HEK293 (cell line): ENCODE data around the gene PDE10A.
A peak's percentile ranks its signal among the peaks of the same experiment; 100 is the strongest.

Source experiments
- GFI1B ChIP-seq: fragments of 450-650 bp; formaldehyde crosslinking; IDR thresholded peaks from 2 replicates; pipeline ENCODE4 v1.5.1; 2016; ENCODE audit warnings: missing biosample characterization, missing genetic modification characterization
- SALL2 ChIP-seq: fragments of 450-650 bp; formaldehyde crosslinking; IDR thresholded peaks from 2 replicates; pipeline ENCODE4 v1.5.0; 2017; ENCODE audit warnings: missing biosample characterization, mild to moderate bottlenecking, missing genetic modification characterization, borderline replicate concordance
- SETDB1 ChIP-seq: IDR thresholded peaks from one replicate; pipeline ENCODE4 v1.6.1; 2017; ENCODE audit warnings: mild to moderate bottlenecking, low read length, moderate library complexity, mixed read lengths; ENCODE audit not compliant: insufficient read length
- TRIM28 ChIP-seq: IDR thresholded peaks from 2 replicates; pipeline ENCODE4 v1.6.1; 2011; ENCODE audit warnings: low read length, control low read depth, borderline replicate concordance
- ZBTB7A ChIP-seq: fragments of 450-650 bp; formaldehyde crosslinking; IDR thresholded peaks from 2 replicates; pipeline ENCODE4 v1.5.1; 2016; ENCODE audit warnings: low read depth, missing biosample characterization, missing genetic modification characterization
- ZNF132 ChIP-seq: fragments of 450-650 bp; formaldehyde crosslinking; IDR thresholded peaks from 2 replicates; pipeline ENCODE4 v1.5.1; 2017; ENCODE audit warnings: missing biosample characterization, missing genetic modification characterization, borderline replicate concordance
- ZNF133 ChIP-seq: fragments of 450-650 bp; formaldehyde crosslinking; IDR thresholded peaks from 2 replicates; pipeline ENCODE4 v1.5.1; 2016; ENCODE audit warnings: missing biosample characterization, missing genetic modification characterization
- ZNF138 ChIP-seq: fragments of 450-650 bp; formaldehyde crosslinking; IDR thresholded peaks from 2 replicates; pipeline ENCODE4 v1.5.1; 2016; ENCODE audit warnings: missing biosample characterization, missing genetic modification characterization, borderline replicate concordance
- ZNF155 ChIP-seq: fragments of 450-650 bp; formaldehyde crosslinking; IDR thresholded peaks from 2 replicates; pipeline ENCODE4 v1.5.1; 2016; ENCODE audit warnings: missing biosample characterization, missing genetic modification characterization
- ZNF2 ChIP-seq: fragments of 450-650 bp; formaldehyde crosslinking; IDR thresholded peaks from 2 replicates; pipeline ENCODE4 v1.5.1; 2016; ENCODE audit warnings: missing biosample characterization, missing genetic modification characterization
- ZNF239 ChIP-seq: fragments of 450-650 bp; formaldehyde crosslinking; IDR thresholded peaks from 2 replicates; pipeline ENCODE4 v1.5.1; 2016; ENCODE audit warnings: missing biosample characterization, missing genetic modification characterization
- ZNF266 ChIP-seq: fragments of 450-650 bp; formaldehyde crosslinking; IDR thresholded peaks from 2 replicates; pipeline ENCODE4 v1.5.1; 2016; ENCODE audit warnings: missing biosample characterization, missing genetic modification characterization, low read depth
- ZNF274 ChIP-seq, 2 experiments: fragments of 200-500 bp in 1 of 2; fragments of 450-650 bp in 1 of 2; sonication (Bioruptor generic) in 1 of 2; formaldehyde crosslinking in 1 of 2; IDR thresholded peaks; 2 replicates each; pipeline versions ENCODE4 v1.5.1 to v1.6.1; 2014 to 2016; ENCODE audit warnings: borderline replicate concordance in 1 of 2, inconsistent platforms in 1 of 2, low read length in 1 of 2, missing biosample characterization in 1 of 2, missing genetic modification characterization in 1 of 2
- ZNF530 ChIP-seq: fragments of 450-650 bp; formaldehyde crosslinking; IDR thresholded peaks from 2 replicates; pipeline ENCODE4 v1.5.1; 2016; ENCODE audit warnings: low read depth, missing biosample characterization, missing genetic modification characterization
- ZNF561 ChIP-seq: fragments of 450-650 bp; IDR thresholded peaks from 2 replicates; pipeline ENCODE4 v1.5.1; 2018; ENCODE audit warnings: missing biosample characterization, missing genetic modification characterization, borderline replicate concordance
- ZNF585B ChIP-seq: fragments of 450-650 bp; formaldehyde crosslinking; IDR thresholded peaks from 2 replicates; pipeline ENCODE4 v1.5.1; 2016; ENCODE audit warnings: missing biosample characterization, missing genetic modification characterization
- ZNF704 ChIP-seq: fragments of 450-650 bp; formaldehyde crosslinking; IDR thresholded peaks from 2 replicates; pipeline ENCODE4 v1.5.1; 2016; ENCODE audit warnings: missing biosample characterization, missing genetic modification characterization
- ZNF76 ChIP-seq: fragments of 450-650 bp; formaldehyde crosslinking; IDR thresholded peaks from 2 replicates; pipeline ENCODE4; 2016; ENCODE audit warnings: low read depth, missing biosample characterization, missing genetic modification characterization, borderline replicate concordance
- ZNF785 ChIP-seq: fragments of 450-650 bp; formaldehyde crosslinking; IDR thresholded peaks from 2 replicates; pipeline ENCODE4 v1.5.1; 2016; ENCODE audit warnings: missing biosample characterization, missing genetic modification characterization
- TF ChIP-seq, protein P1 (sequence below): fragments of 450-650 bp; formaldehyde crosslinking; IDR thresholded peaks from 2 replicates; pipeline ENCODE4 v1.5.1; 2016; ENCODE audit warnings: missing biosample characterization, missing genetic modification characterization, low read depth
- TF ChIP-seq, protein P2 (sequence below): fragments of 450-650 bp; formaldehyde crosslinking; IDR thresholded peaks from 2 replicates; pipeline ENCODE4 v1.5.1; 2016; ENCODE audit warnings: missing biosample characterization, missing genetic modification characterization
- TF ChIP-seq, protein P3 (sequence below): IDR thresholded peaks from 2 replicates; pipeline ENCODE4 v1.6.1; 2011; ENCODE audit warnings: mild to moderate bottlenecking, low read depth, low read length, borderline replicate concordance
- TF ChIP-seq, protein P4 (sequence below): fragments of 450-650 bp; formaldehyde crosslinking; conservative IDR thresholded peaks from 2 replicates; pipeline ENCODE4 v1.5.1; 2016; ENCODE audit warnings: low read depth, missing biosample characterization, missing genetic modification characterization
- TF ChIP-seq, protein P5 (sequence below): fragments of 450-650 bp; formaldehyde crosslinking; IDR thresholded peaks from 2 replicates; pipeline ENCODE4 v1.5.1; 2017; ENCODE audit warnings: missing biosample characterization, missing genetic modification characterization
- TF ChIP-seq, protein P6 (sequence below): fragments of 450-650 bp; formaldehyde crosslinking; IDR thresholded peaks from 2 replicates; pipeline ENCODE4; 2016; ENCODE audit warnings: missing biosample characterization, missing genetic modification characterization

Gene PDE10A

DNA sequence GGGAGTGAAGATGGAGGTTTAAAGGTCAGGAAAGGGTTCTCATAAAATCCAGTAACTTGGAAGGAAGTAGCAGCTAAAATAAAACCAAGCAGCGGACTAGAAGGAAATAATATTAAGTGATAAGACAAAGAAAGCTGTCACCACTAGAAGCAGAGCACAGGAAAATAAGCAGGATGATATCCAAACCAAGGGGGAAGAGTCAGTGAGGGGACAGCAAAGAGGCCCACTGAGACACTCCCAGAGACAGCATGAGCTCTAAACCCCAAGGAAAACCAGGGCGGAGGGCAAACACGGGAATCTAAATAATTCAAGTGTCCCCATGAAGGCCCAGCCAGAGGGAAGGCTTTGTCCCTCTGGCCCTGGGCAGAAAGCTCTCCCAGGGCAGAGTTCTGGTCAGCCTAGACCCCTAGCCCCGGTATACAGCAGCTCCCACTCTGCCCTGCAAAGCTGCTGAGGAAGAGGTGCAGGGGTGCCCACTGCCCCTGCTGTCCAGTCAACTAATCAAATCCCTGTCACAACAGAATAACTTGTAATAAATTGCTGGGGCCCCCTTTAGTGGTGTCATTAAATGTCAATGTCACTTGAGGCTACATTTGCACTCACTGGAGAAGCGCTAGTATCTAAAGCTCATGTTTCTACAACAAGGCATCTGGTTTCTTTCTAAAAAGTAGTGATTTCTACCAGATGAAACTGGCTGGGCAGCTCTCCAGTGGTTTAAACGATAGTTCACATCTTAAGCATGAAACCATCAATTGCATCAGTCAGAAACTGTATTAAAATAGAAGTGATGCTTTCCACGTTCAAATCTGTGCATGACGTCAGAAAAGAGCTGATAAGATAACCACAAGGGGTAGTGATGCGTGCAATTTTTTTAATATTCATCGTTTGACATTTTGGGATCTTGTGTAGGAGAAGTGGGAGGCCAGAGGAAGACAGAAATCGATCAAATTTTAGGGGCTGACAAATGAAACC lies 13.6 kb downstream of the PDE10A start (continued):
- TF ChIP-seq, protein P1, sequence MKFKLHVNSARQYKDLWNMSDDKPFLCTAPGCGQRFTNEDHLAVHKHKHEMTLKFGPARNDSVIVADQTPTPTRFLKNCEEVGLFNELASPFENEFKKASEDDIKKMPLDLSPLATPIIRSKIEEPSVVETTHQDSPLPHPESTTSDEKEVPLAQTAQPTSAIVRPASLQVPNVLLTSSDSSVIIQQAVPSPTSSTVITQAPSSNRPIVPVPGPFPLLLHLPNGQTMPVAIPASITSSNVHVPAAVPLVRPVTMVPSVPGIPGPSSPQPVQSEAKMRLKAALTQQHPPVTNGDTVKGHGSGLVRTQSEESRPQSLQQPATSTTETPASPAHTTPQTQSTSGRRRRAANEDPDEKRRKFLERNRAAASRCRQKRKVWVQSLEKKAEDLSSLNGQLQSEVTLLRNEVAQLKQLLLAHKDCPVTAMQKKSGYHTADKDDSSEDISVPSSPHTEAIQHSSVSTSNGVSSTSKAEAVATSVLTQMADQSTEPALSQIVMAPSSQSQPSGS (tag by site-specific recombination) = peak; percentile 95
- TF ChIP-seq, protein P2, sequence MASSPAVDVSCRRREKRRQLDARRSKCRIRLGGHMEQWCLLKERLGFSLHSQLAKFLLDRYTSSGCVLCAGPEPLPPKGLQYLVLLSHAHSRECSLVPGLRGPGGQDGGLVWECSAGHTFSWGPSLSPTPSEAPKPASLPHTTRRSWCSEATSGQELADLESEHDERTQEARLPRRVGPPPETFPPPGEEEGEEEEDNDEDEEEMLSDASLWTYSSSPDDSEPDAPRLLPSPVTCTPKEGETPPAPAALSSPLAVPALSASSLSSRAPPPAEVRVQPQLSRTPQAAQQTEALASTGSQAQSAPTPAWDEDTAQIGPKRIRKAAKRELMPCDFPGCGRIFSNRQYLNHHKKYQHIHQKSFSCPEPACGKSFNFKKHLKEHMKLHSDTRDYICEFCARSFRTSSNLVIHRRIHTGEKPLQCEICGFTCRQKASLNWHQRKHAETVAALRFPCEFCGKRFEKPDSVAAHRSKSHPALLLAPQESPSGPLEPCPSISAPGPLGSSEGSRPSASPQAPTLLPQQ (tag by site-specific recombination) = peak; percentile 58
- TF ChIP-seq ZNF132 (tag by site-specific recombination) (no peak), ZNF530 (tag by site-specific recombination) (no peak), ZNF585B (tag by site-specific recombination) (no peak), ZNF704 (no peak), ZNF785 (tag by site-specific recombination) (no peak), ZNF133 (tag by site-specific recombination) (no peak), ZNF266 (no peak), ZNF138 (tag by site-specific recombination) (no peak), ZNF76 (tag by site-specific recombination) (no peak), ZNF561 (tag by site-specific recombination) (no peak), SALL2 (tag by site-specific recombination) (no peak), ZNF239 (tag by site-specific recombination) (no peak), GFI1B (peak; percentile 67), ZBTB7A (tag by site-specific recombination) (no peak), TRIM28 (peak; percentile 86), ZNF155 (tag by site-specific recombination) (no peak), ZNF274 (IDR thresholded peaks at IDR 0.05; ENCODE audit: low read length) (no peak), ZNF274 (tag by site-specific recombination; IDR thresholded peaks at IDR 0.05; ENCODE audit: borderline replicate concordance) (no peak), SETDB1 (no peak), ZNF2 (tag by site-specific recombination) (no peak)
- TF ChIP-seq, protein P3, sequence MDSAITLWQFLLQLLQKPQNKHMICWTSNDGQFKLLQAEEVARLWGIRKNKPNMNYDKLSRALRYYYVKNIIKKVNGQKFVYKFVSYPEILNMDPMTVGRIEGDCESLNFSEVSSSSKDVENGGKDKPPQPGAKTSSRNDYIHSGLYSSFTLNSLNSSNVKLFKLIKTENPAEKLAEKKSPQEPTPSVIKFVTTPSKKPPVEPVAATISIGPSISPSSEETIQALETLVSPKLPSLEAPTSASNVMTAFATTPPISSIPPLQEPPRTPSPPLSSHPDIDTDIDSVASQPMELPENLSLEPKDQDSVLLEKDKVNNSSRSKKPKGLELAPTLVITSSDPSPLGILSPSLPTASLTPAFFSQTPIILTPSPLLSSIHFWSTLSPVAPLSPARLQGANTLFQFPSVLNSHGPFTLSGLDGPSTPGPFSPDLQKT = no peak
- TF ChIP-seq, protein P4, sequence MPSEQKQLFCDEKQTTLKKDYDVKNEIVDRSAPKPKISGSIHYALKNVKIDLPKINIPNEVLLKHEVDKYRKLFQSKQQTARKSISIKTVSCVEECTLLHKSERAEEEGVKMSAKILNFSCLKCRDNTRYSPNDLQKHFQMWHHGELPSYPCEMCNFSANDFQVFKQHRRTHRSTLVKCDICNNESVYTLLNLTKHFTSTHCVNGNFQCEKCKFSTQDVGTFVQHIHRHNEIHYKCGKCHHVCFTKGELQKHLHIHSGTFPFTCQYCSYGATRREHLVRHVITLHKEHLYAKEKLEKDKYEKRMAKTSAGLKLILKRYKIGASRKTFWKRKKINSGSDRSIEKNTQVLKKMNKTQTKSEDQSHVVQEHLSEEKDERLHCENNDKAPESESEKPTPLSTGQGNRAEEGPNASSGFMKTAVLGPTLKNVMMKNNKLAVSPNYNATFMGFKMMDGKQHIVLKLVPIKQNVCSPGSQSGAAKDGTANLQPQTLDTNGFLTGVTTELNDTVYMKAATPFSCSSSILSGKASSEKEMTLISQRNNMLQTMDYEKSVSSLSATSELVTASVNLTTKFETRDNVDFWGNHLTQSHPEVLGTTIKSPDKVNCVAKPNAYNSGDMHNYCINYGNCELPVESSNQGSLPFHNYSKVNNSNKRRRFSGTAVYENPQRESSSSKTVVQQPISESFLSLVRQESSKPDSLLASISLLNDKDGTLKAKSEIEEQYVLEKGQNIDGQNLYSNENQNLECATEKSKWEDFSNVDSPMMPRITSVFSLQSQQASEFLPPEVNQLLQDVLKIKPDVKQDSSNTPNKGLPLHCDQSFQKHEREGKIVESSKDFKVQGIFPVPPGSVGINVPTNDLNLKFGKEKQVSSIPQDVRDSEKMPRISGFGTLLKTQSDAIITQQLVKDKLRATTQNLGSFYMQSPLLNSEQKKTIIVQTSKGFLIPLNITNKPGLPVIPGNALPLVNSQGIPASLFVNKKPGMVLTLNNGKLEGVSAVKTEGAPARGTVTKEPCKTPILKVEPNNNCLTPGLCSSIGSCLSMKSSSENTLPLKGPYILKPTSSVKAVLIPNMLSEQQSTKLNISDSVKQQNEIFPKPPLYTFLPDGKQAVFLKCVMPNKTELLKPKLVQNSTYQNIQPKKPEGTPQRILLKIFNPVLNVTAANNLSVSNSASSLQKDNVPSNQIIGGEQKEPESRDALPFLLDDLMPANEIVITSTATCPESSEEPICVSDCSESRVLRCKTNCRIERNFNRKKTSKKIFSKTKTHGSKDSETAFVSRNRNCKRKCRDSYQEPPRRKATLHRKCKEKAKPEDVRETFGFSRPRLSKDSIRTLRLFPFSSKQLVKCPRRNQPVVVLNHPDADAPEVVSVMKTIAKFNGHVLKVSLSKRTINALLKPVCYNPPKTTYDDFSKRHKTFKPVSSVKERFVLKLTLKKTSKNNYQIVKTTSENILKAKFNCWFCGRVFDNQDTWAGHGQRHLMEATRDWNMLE = no peak
- TF ChIP-seq, protein P5, sequence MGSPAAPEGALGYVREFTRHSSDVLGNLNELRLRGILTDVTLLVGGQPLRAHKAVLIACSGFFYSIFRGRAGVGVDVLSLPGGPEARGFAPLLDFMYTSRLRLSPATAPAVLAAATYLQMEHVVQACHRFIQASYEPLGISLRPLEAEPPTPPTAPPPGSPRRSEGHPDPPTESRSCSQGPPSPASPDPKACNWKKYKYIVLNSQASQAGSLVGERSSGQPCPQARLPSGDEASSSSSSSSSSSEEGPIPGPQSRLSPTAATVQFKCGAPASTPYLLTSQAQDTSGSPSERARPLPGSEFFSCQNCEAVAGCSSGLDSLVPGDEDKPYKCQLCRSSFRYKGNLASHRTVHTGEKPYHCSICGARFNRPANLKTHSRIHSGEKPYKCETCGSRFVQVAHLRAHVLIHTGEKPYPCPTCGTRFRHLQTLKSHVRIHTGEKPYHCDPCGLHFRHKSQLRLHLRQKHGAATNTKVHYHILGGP (tag by site-specific recombination) = no peak
- TF ChIP-seq, protein P6, sequence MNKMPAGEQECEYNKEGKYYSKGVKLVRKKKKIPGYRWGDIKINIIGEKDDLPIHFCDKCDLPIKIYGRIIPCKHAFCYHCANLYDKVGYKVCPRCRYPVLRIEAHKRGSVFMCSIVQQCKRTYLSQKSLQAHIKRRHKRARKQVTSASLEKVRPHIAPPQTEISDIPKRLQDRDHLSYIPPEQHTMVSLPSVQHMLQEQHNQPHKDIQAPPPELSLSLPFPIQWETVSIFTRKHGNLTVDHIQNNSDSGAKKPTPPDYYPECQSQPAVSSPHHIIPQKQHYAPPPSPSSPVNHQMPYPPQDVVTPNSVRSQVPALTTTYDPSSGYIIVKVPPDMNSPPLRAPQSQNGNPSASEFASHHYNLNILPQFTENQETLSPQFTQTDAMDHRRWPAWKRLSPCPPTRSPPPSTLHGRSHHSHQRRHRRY (tag by site-specific recombination) = no peak
